Trophoblast cell (in vitro differentiated cells and primary cell): ENCODE results near the gene PLK5.

ENCODE experiments used
- DNase-seq, 2 donors: peaks; one replicate each; pipeline ENCODE4 v3.0.0-alpha.2; 2016
- H2AFZ ChIP-seq: 2 replicates; pipeline ENCODE4 v1.6.1; 2013; ENCODE audit warnings: low read length, moderate library complexity, mild to moderate bottlenecking; ENCODE audit not compliant: insufficient read depth, poor library complexity
- H2AK5ac ChIP-seq: 2 replicates; pipeline ENCODE4 v1.6.1; 2013; ENCODE audit warnings: mild to moderate bottlenecking, low read length
- H2BK120ac ChIP-seq: 2 replicates; pipeline ENCODE4 v1.6.1; 2013; ENCODE audit warnings: low read length, mild to moderate bottlenecking, moderate library complexity; ENCODE audit not compliant: insufficient read depth, poor library complexity
- H2BK12ac ChIP-seq: 2 replicates; pipeline ENCODE4 v1.6.1; 2013; ENCODE audit warnings: mild to moderate bottlenecking, low read length, moderate library complexity
- H2BK5ac ChIP-seq: 2 replicates; pipeline ENCODE4 v1.6.1; 2013; ENCODE audit warnings: low read length, low read depth, moderate library complexity, mild to moderate bottlenecking; ENCODE audit not compliant: poor library complexity
- H3K14ac ChIP-seq: 2 replicates; pipeline ENCODE4 v1.6.1; 2013; ENCODE audit warnings: mild to moderate bottlenecking, low read length
- H3K18ac ChIP-seq: 2 replicates; pipeline ENCODE4 v1.6.1; 2013; ENCODE audit warnings: mild to moderate bottlenecking, low read length
- H3K23ac ChIP-seq: 2 replicates; pipeline ENCODE4 v1.6.1; 2013; ENCODE audit warnings: low read length
- H3K27ac ChIP-seq: 2 replicates; pipeline ENCODE4 v1.5.1; 2013; ENCODE audit warnings: low read depth, mild to moderate bottlenecking, inconsistent platforms, low read length, moderate library complexity
- H3K27me3 ChIP-seq: 2 replicates; pipeline ENCODE4 v1.6.1; 2013; ENCODE audit warnings: inconsistent platforms, mild to moderate bottlenecking, low read length, moderate library complexity; ENCODE audit not compliant: insufficient read depth
- H3K36me3 ChIP-seq, 2 experiments: 1 replicate in 1 of 2; 2 replicates in 1 of 2; pipeline ENCODE4 v1.6.1; 2013; ENCODE audit warnings: low read length in 2 of 2, mild to moderate bottlenecking in 2 of 2, moderate library complexity in 1 of 2; ENCODE audit not compliant: insufficient read depth in 2 of 2, control insufficient read depth in 1 of 2
- H3K4ac ChIP-seq: 2 replicates; pipeline ENCODE4 v1.6.1; 2013; ENCODE audit warnings: low read depth, mild to moderate bottlenecking, low read length, moderate library complexity
- H3K4me1 ChIP-seq, 2 experiments: 1 replicate in 1 of 2; 2 replicates in 1 of 2; pipeline ENCODE4 v1.6.1; 2013; ENCODE audit warnings: low read length in 2 of 2, mild to moderate bottlenecking in 2 of 2, moderate library complexity in 1 of 2; ENCODE audit not compliant: insufficient read depth in 2 of 2, control insufficient read depth in 1 of 2
- H3K4me2 ChIP-seq: 2 replicates; pipeline ENCODE4 v1.6.1; 2013; ENCODE audit warnings: inconsistent platforms, mild to moderate bottlenecking, low read length, moderate library complexity
- H3K4me3 ChIP-seq: 2 replicates; pipeline ENCODE4 v1.5.1; 2013; ENCODE audit warnings: mild to moderate bottlenecking, low read depth, low read length, inconsistent platforms
- H3K79me1 ChIP-seq: one replicate; pipeline ENCODE4 v1.6.1; 2013; ENCODE audit warnings: low read length
- H3K79me2 ChIP-seq: 2 replicates; pipeline ENCODE4 v1.6.1; 2013; ENCODE audit warnings: low read length, mild to moderate bottlenecking; ENCODE audit not compliant: control insufficient read depth, insufficient read depth, poor library complexity
- H3K9ac ChIP-seq: 2 replicates; pipeline ENCODE4 v1.6.1; 2013; ENCODE audit warnings: mild to moderate bottlenecking, low read length
- H3K9me3 ChIP-seq: 2 replicates; pipeline ENCODE4 v1.6.1; 2013; ENCODE audit warnings: low read depth, mild to moderate bottlenecking, control low read depth, inconsistent platforms, low read length; ENCODE audit not compliant: insufficient read depth
- H4K12ac ChIP-seq: 2 replicates; pipeline ENCODE4 v1.6.1; 2013; ENCODE audit warnings: low read depth, mild to moderate bottlenecking, low read length, moderate library complexity
- H4K8ac ChIP-seq: 2 replicates; pipeline ENCODE4 v1.6.1; 2013; ENCODE audit warnings: low read depth, mild to moderate bottlenecking, low read length, moderate library complexity
- H4K91ac ChIP-seq: one replicate; pipeline ENCODE4 v1.6.1; 2013; ENCODE audit warnings: low read depth, mild to moderate bottlenecking, low read length, moderate library complexity
- WGBS: extraction: QIAGEN DNeasy Blood & Tissue Kit; methylation state at CpG from one replicate; pipeline ENCODE4 v1.1.7; 2013; ENCODE audit warnings: missing lambda C conversion rate; ENCODE audit not compliant: insufficient read length, insufficient coverage; ENCODE audit errors: extremely low coverage; 5-methylcytosine and 5-hydroxymethylcytosine counted together

Gene PLK5

GRCh38 chr19:1483131-1483978, 40.5 kb upstream of the PLK5 start:
- Histone ChIP-seq H3K4ac (no peak overlapping the region), H3K4me2 (no peak overlapping the region), H3K79me2 (peaks cover 4% of the 10 kb centered on the region), H2AFZ (no peak overlapping the region), H4K12ac (no peak overlapping the region), H3K23ac (no peak overlapping the region), H3K36me3 (no peaks in the 10 kb centered on the region), H2BK5ac (no peak overlapping the region), H3K4me3 (no peak overlapping the region), H2BK120ac (no peak overlapping the region), H3K27me3 (no peaks in the 10 kb centered on the region), H3K14ac (no peak overlapping the region), H3K79me1 (peaks cover 8% of the 10 kb centered on the region), H2BK12ac (no peak overlapping the region), H3K9me3 (peaks cover 7% of the 10 kb centered on the region), H3K27ac (no peak overlapping the region), H3K4me1 (no peaks in the 10 kb centered on the region), H3K18ac (no peak overlapping the region), H2AK5ac (no peak overlapping the region), H4K91ac (no peak overlapping the region), H4K8ac (no peak overlapping the region), H3K9ac (no peak overlapping the region)
- no CpG with 5 or more reads among the region's 77 CpGs for WGBS
- no peak for DNase-seq

- Histone ChIP-seq H3K4me2 (no peak overlapping the region), H3K9ac (no peak overlapping the region), H2AK5ac (no peak overlapping the region), H4K12ac (no peak overlapping the region), H3K79me2 (no peaks in the 10 kb centered on the region), H2BK120ac (no peak overlapping the region), H2BK12ac (no peak overlapping the region), H2BK5ac (no peak overlapping the region), H2AFZ (no peak overlapping the region), H3K4me3 (no peak overlapping the region), H3K36me3 (no peaks in the 10 kb centered on the region), H3K9me3 (peaks cover 7% of the 10 kb centered on the region), H3K27me3 (no peaks in the 10 kb centered on the region), H3K14ac (no peak overlapping the region), H3K79me1 (peaks cover 3% of the 10 kb centered on the region), H3K27ac (no peak overlapping the region), H3K4ac (no peak overlapping the region), H3K4me1 (no peaks in the 10 kb centered on the region), H4K8ac (no peak overlapping the region), H4K91ac (no peak overlapping the region), H3K23ac (no peak overlapping the region), H3K18ac (no peak overlapping the region)
- no peak for DNase-seq
- no CpG with 5 or more reads among the region's 23 CpGs for WGBS
Measured at GRCh38 chr19:1483979-1484428, 39.9 kb upstream of the PLK5 start.

- Histone ChIP-seq H3K79me1 (peaks cover 10% of the 10 kb centered on the region), H3K4me3 (no peak overlapping the region), H3K36me3 (no peaks in the 10 kb centered on the region), H3K4me2 (no peak overlapping the region), H3K27ac (no peak overlapping the region), H3K14ac (no peak overlapping the region), H3K4ac (no peak overlapping the region), H3K23ac (no peak overlapping the region), H2BK12ac (no peak overlapping the region), H4K91ac (no peak overlapping the region), H2BK5ac (no peak overlapping the region), H3K9me3 (peaks cover 7% of the 10 kb centered on the region), H2AFZ (no peak overlapping the region), H2BK120ac (no peak overlapping the region), H3K9ac (no peak overlapping the region), H3K27me3 (peaks cover 5% of the 10 kb centered on the region), H4K8ac (no peak overlapping the region), H2AK5ac (no peak overlapping the region), H4K12ac (no peak overlapping the region), H3K18ac (no peak overlapping the region), H3K79me2 (peaks cover 4% of the 10 kb centered on the region), H3K4me1 (peaks cover 6 to 7% of the 10 kb centered on the region in 2 experiments)
- WGBS, result no CpG with 5 or more reads among the region's 56 CpGs
- no peak for DNase-seq
Measured at GRCh38 chr19:1486720-1487575, 36.9 kb upstream of the PLK5 start.

GRCh38 chr19:1487576-1488281, 36.1 kb upstream of the PLK5 start:
- Histone ChIP-seq H3K36me3 (no peaks in the 10 kb centered on the region), H2AFZ (no peak overlapping the region), H2BK5ac (no peak overlapping the region), H3K23ac (no peak overlapping the region), H3K14ac (no peak overlapping the region), H3K27ac (no peak overlapping the region), H3K79me1 (peaks cover 10% of the 10 kb centered on the region), H3K79me2 (peaks cover 4% of the 10 kb centered on the region), H3K9me3 (peaks cover 7% of the 10 kb centered on the region), H3K18ac (no peak overlapping the region), H2AK5ac (no peak overlapping the region), H2BK120ac (no peak overlapping the region), H3K4me1 (peaks cover 9% of the 10 kb centered on the region in 2 experiments), H3K9ac (no peak overlapping the region), H4K12ac (no peak overlapping the region), H4K91ac (no peak overlapping the region), H4K8ac (no peak overlapping the region), H2BK12ac (no peak overlapping the region), H3K4ac (no peak overlapping the region), H3K4me2 (no peak overlapping the region), H3K27me3 (peaks cover 5% of the 10 kb centered on the region), H3K4me3 (no peak overlapping the region)
- DNase-seq, result no peak
- WGBS, result no CpG with 5 or more reads among the region's 40 CpGs
